Sigmoid colon (tissue), 7 donors: ENCODE data around the gene PSPH. TPM values are rescaled to one million over a fixed set of nuclear protein-coding genes. Genes with fewer than 3 reads are reported as not detected.

ENCODE experiments used
- DNase-seq: peaks from one replicate; pipeline ENCODE4 v3.0.0-alpha.2; 2019
- H3K27ac ChIP-seq, 4 donors: fragments of 200-600 bp; sonication (generic); one replicate each; pipeline ENCODE4 v1.5.1; 2016 to 2019; ENCODE audit warnings: mild to moderate bottlenecking in 1 of 4
- H3K27me3 ChIP-seq, 3 donors: fragments of 200-600 bp; sonication (generic); one replicate each; pipeline ENCODE4 v1.5.1; 2019; ENCODE audit warnings: mild to moderate bottlenecking in 1 of 3
- H3K36me3 ChIP-seq, 4 donors: fragments of 200-600 bp; sonication (generic); one replicate each; pipeline ENCODE4 v1.5.1; 2016 to 2019
- H3K4me1 ChIP-seq, 4 donors: fragments of 200-600 bp; sonication (generic); one replicate each; pipeline ENCODE4 v1.5.1; 2017 to 2019
- H3K4me3 ChIP-seq, 4 donors: fragments of 200-600 bp; sonication (generic); one replicate each; pipeline ENCODE4 v1.5.1; 2017 to 2019; ENCODE audit warnings: mild to moderate bottlenecking in 2 of 4, moderate library complexity in 1 of 4
- H3K9me3 ChIP-seq, 4 donors: fragments of 200-600 bp in 3 of 4; sonication (generic) in 3 of 4; one replicate each; pipeline versions ENCODE4 v1.5.1 to v1.6.1; 2013 to 2019
- EP300 ChIP-seq, 4 donors: sonication (generic); formaldehyde crosslinking; IDR thresholded peaks; one replicate each; pipeline ENCODE4 v1.6.1; 2017; ENCODE audit warnings: antibody characterized with exemption in 4 of 4
- POLR2A ChIP-seq, 2 donors: fragments of 450-650 bp; IDR thresholded peaks; one replicate each; pipeline ENCODE4 v1.6.1; 2016; ENCODE audit warnings: antibody characterized with exemption in 2 of 2, mild to moderate bottlenecking in 2 of 2, moderate library complexity in 2 of 2
- POLR2AphosphoS5 ChIP-seq, 4 donors: sonication (generic); formaldehyde crosslinking; IDR thresholded peaks; one replicate each; pipeline ENCODE4 v1.6.1; 2017; ENCODE audit warnings: antibody characterized with exemption in 4 of 4
- WGBS, 2 donors: extraction: QIAGEN DNeasy Blood & Tissue Kit; methylation state at CpG; one replicate each; pipeline ENCODE4 v1.1.7; 2013; 5-methylcytosine and 5-hydroxymethylcytosine counted together
- intact Hi-C: fragments of 100-400 bp; cut with DNase I; formaldehyde crosslinking; loops from one replicate; pipeline ENCODE4 v1.15.1; 2023
- polyA plus RNA-seq, 3 donors: library from polyadenylated mRNA; stranded (reverse); fragments of 200-250 nt; gene quantifications; one replicate each; pipeline ENCODE4 v1.2.3, GENCODE V29; 2013
- total RNA-seq, 4 donors: library from RNA; depleted of rRNA; stranded (reverse); fragments of >200 nt; gene quantifications; one replicate each; pipeline ENCODE4 v1.1.0, GENCODE V29; 2016
- TF ChIP-seq, protein P1 (sequence below), 4 experiments: fragments of 450-650 bp in 3 of 4; fragments of 200-600 bp in 1 of 4; IDR thresholded peaks; one replicate each; pipeline ENCODE4 v1.5.1; 2016 to 2019; ENCODE audit warnings: antibody characterized with exemption in 4 of 4, mild to moderate bottlenecking in 3 of 4, moderate library complexity in 2 of 4
- donor health status: healthy with polysubstance abuse.
- donor health status: Bipolar disorder and iron deficiency.
- donor health status: healthy.

PSPH gene
- total and polyA plus RNA-seq, 7 donors = 7.2 to 18.8 (median 7.6) TPM

DNA sequence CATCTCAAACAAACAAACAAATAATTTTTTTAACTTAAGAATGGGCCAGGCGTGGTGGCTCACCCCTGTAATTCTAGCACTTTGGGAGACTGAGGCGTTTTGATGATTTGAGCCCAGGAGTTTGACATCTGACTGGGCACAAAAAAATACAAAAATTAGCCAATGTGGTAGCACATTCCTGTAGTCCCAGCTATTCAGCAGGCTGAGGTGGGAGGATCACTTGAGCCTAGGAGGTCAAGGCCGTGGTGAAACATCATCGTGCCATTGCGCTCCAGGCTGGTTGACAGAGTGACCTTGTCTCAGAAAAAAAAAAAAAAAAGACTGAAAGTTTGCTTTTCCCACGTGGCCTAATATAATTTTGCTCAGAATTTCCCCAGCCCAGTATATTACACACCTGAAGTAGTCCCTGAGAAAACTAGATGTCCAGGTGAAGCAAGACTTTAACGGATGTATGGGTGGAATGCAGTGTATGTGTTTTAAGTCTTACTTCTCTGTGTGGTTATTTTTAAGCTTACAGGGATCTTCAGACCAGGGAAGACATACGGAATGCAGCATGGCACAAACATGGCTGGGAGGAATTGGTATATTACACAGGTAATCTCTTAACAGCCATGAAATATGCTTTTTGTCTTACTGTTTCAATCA, 54.3 kb downstream of the PSPH start:
- no peak for DNase-seq
- no peaks in the 10 kb centered on the region for H3K9me3 ChIP-seq
- H3K27ac ChIP-seq = no peak overlapping the region
- H3K27me3 ChIP-seq = no peaks in the 10 kb centered on the region
- H3K36me3 ChIP-seq = peaks cover 12 to 88% (median 38%) of the 10 kb centered on the region in 4 donors
- H3K4me3 ChIP-seq = no peak overlapping the region
- intact Hi-C loops = no loop called here
- 84 to 90% methylated on average over 8 of the region's 8 CpGs for WGBS, 2 donors
- no peaks in the 10 kb centered on the region for H3K4me1 ChIP-seq
- TF ChIP-seq EP300 (IDR thresholded peaks at IDR 0.05) = no peak
- no peak for TF ChIP-seq POLR2A (IDR thresholded peaks at IDR 0.05)
- no peak for TF ChIP-seq POLR2AphosphoS5 (IDR thresholded peaks at IDR 0.05)
- TF ChIP-seq, protein P1, sequence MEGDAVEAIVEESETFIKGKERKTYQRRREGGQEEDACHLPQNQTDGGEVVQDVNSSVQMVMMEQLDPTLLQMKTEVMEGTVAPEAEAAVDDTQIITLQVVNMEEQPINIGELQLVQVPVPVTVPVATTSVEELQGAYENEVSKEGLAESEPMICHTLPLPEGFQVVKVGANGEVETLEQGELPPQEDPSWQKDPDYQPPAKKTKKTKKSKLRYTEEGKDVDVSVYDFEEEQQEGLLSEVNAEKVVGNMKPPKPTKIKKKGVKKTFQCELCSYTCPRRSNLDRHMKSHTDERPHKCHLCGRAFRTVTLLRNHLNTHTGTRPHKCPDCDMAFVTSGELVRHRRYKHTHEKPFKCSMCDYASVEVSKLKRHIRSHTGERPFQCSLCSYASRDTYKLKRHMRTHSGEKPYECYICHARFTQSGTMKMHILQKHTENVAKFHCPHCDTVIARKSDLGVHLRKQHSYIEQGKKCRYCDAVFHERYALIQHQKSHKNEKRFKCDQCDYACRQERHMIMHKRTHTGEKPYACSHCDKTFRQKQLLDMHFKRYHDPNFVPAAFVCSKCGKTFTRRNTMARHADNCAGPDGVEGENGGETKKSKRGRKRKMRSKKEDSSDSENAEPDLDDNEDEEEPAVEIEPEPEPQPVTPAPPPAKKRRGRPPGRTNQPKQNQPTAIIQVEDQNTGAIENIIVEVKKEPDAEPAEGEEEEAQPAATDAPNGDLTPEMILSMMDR (IDR thresholded peaks at IDR 0.05) = no peak

GRCh38 chr7:55992346-55992745, 58.9 kb downstream of the PSPH start:
- TF ChIP-seq POLR2A (IDR thresholded peaks at IDR 0.05) = no peak
- no peak for TF ChIP-seq POLR2AphosphoS5 (IDR thresholded peaks at IDR 0.05)
- no peak for TF ChIP-seq EP300 (IDR thresholded peaks at IDR 0.05)
- TF ChIP-seq, protein P1 (IDR thresholded peaks at IDR 0.05) = no peak
- Histone ChIP-seq H3K27ac (no peak overlapping the region), H3K9me3 (no peaks in the 10 kb centered on the region), H3K27me3 (no peaks in the 10 kb centered on the region), H3K4me3 (no peak overlapping the region), H3K36me3 (peaks cover 12 to 90% (median 41%) of the 10 kb centered on the region in 4 donors), H3K4me1 (no peaks in the 10 kb centered on the region)
- no peak for DNase-seq
- intact Hi-C loops = no loop called here
- WGBS, 2 donors = 93 to 97% methylated on average over 3 of the region's 3 CpGs

DNA sequence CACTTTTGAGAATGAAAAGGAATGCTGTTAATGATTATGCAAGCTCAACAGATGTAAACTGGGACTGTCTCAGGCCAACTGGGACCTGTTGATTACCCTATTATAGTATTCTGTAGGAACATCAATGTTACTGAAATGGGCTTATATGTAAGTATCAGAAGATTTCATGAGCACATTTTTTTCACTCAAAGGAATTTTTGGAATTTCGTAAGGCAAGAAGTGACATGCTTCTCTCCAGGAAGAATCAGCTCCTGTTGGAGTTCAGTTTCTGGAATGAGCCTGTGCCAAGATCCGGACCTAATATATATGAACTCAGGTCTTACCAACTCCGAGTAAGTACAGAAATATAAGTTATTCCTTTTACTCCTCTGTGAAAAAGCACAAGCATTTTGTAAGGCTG, 67.7 kb downstream of the PSPH start:
- H3K27ac ChIP-seq = no peak overlapping the region
- intact Hi-C loops = no loop called here
- H3K27me3 ChIP-seq = no peaks in the 10 kb centered on the region
- DNase-seq = no peak
- H3K9me3 ChIP-seq = no peaks in the 10 kb centered on the region
- 91 to 94% methylated on average over 3 of the region's 3 CpGs for WGBS, 2 donors
- peaks cover 0 to 3% (median under 1%) of the 10 kb centered on the region in 4 donors for H3K4me1 ChIP-seq
- peaks cover 43 to 100% (median 78%) of the 10 kb centered on the region in 4 donors for H3K36me3 ChIP-seq
- no peak overlapping the region for H3K4me3 ChIP-seq
- TF ChIP-seq POLR2A (IDR thresholded peaks at IDR 0.05) (no peak), EP300 (IDR thresholded peaks at IDR 0.05) (no peak), POLR2AphosphoS5 (IDR thresholded peaks at IDR 0.05) (no peak)
- TF ChIP-seq, protein P1 (IDR thresholded peaks at IDR 0.05) = no peak

- no peak overlapping the region for H3K4me3 ChIP-seq
- DNase-seq = no peak
- 80 to 93% methylated on average over 3 of the region's 3 CpGs for WGBS, 2 donors
- H3K27me3 ChIP-seq = no peaks in the 10 kb centered on the region
- peaks cover 38 to 72% (median 61%) of the 10 kb centered on the region in 4 donors for H3K36me3 ChIP-seq
- TF ChIP-seq EP300 (IDR thresholded peaks at IDR 0.05) (no peak), POLR2AphosphoS5 (IDR thresholded peaks at IDR 0.05) (no peak), POLR2A (IDR thresholded peaks at IDR 0.05) (no peak)
- TF ChIP-seq, protein P1 (IDR thresholded peaks at IDR 0.05) = no peak
- intact Hi-C loops = no loop called here
- H3K27ac ChIP-seq = no peak overlapping the region
- H3K9me3 ChIP-seq = no peaks in the 10 kb centered on the region
- H3K4me1 ChIP-seq = peaks cover 0 to 25% (median 9%) of the 10 kb centered on the region in 4 donors
Measured at GRCh38 chr7:55980266-55980665, 71.0 kb downstream of the PSPH start.
